Panc1 (cell line): Measurements from ENCODE around the gene TTLL12. TPM values are rescaled to one million over a fixed set of nuclear protein-coding genes. Genes with fewer than 3 reads are reported as not detected.
"Not testable (repeated sequence)": the region's sequence is repeated elsewhere in the genome, so short reads cannot be mapped to it uniquely, and the experiment has no call there.

Experiments
- ATAC-seq: fragments of 200-7000 bp; cut with Tn5 transposase; 2 replicates; pipeline ENCODE4 v1.9.1; 2020; ENCODE audit warnings: mild to moderate bottlenecking, moderate library complexity
- BruUV-seq: library from RNA; stranded (reverse); fragments of 400-500 nt; replicated peaks from 2 replicates; lab custom pipeline; 2021; lab: Mats Ljungman, UMichigan
- CTCF ChIA-PET: fragments of 300-600 bp; sonication (Branson Sonifier 250); formaldehyde crosslinking; loops from one replicate; lab custom pipeline; 2022; ENCODE audit warnings: antibody characterized with exemption; lab: Charles Lee
- POLR2A ChIA-PET: fragments of 300-600 bp; sonication (Branson Sonifier 250); formaldehyde crosslinking; loops from one replicate; lab custom pipeline; 2022; ENCODE audit warnings: antibody characterized with exemption; lab: Charles Lee
- DNase-seq: peaks from one replicate; pipeline ENCODE4 v3.0.0-alpha.2; 2010; ENCODE audit warnings: low read depth, low spot score
- H3K27ac ChIP-seq: 2 replicates; pipeline ENCODE4 v1.5.1; 2011; ENCODE audit warnings: mild to moderate bottlenecking, low read length, inconsistent platforms
- H3K27me3 ChIP-seq: fragments of 200-500 bp; sonication (Bioruptor generic); 2 replicates; pipeline ENCODE4 v1.6.0; 2014; ENCODE audit warnings: low read length, inconsistent platforms; ENCODE audit not compliant: control insufficient read depth, insufficient read depth
- H3K36me3 ChIP-seq: fragments of 200-500 bp; sonication (Bioruptor generic); 2 replicates; pipeline ENCODE4 v1.5.1; 2014; ENCODE audit warnings: inconsistent platforms, mild to moderate bottlenecking, low read length, moderate library complexity; ENCODE audit not compliant: control insufficient read depth, insufficient read depth
- H3K4me1 ChIP-seq: 2 replicates; pipeline ENCODE4 v1.5.1; 2011; ENCODE audit warnings: inconsistent platforms, mild to moderate bottlenecking, low read length, moderate library complexity; ENCODE audit not compliant: control insufficient read depth, insufficient read depth
- H3K4me3 ChIP-seq, 2 experiments: 2 replicates each; pipeline ENCODE4 v1.5.1; 2011 to 2012; ENCODE audit warnings: low read depth in 2 of 2, low read length in 2 of 2, mild to moderate bottlenecking in 2 of 2, inconsistent platforms in 1 of 2, moderate library complexity in 1 of 2
- H3K9me3 ChIP-seq: fragments of 200-500 bp; sonication (Bioruptor generic); 2 replicates; pipeline ENCODE4 v1.5.1; 2014; ENCODE audit warnings: low read depth, mild to moderate bottlenecking, inconsistent platforms, low read length, moderate library complexity; ENCODE audit not compliant: control insufficient read depth, insufficient read depth
- POLR2AphosphoS5 ChIP-seq: IDR thresholded peaks from 2 replicates; pipeline ENCODE4 v1.6.1; 2012; ENCODE audit warnings: mild to moderate bottlenecking, low read depth, low read length, moderate library complexity
- SIN3A ChIP-seq: IDR thresholded peaks from 2 replicates; pipeline ENCODE4 v1.6.1; 2012; ENCODE audit warnings: low read depth, mild to moderate bottlenecking, low read length, moderate library complexity, borderline replicate concordance; ENCODE audit not compliant: insufficient read depth
- TCF7L2 ChIP-seq: IDR thresholded peaks from 2 replicates; pipeline ENCODE4 v1.6.1; 2011; ENCODE audit warnings: mild to moderate bottlenecking, low read depth, low read length, inconsistent platforms
- in situ Hi-C: cut with HindIII; loops from 2 replicates; pipeline ENCODE4 v1.10.0; 2016; ENCODE audit warnings: low sequenced_read_pairs, low pct_unique_long_range_greater_than_20kb
- intact Hi-C: fragments of 100-400 bp; cut with micrococcal nuclease; formaldehyde crosslinking; loops from one replicate; pipeline ENCODE4 v1.10.0; 2022; ENCODE audit not compliant: unreplicated experiment
- total RNA-seq: library from RNA; stranded (reverse); gene quantifications from one replicate; pipeline ENCODE4 v1.2.1, GENCODE V29; 2021; ENCODE audit not compliant: unreplicated experiment
- TF ChIP-seq, protein P1 (sequence below): fragments of 450-650 bp; IDR thresholded peaks from 2 replicates; pipeline ENCODE4 v1.5.1; 2017; ENCODE audit warnings: mild to moderate bottlenecking
- TF ChIP-seq, protein P2 (sequence below), 2 experiments: IDR thresholded peaks; 2 replicates each; pipeline ENCODE4 v1.6.1; 2011 to 2012; ENCODE audit warnings: low read depth in 2 of 2, control low read depth in 1 of 2, low read length in 1 of 2, mild to moderate bottlenecking in 1 of 2, moderate library complexity in 1 of 2; ENCODE audit not compliant: insufficient read depth in 1 of 2

Gene TTLL12
- total RNA-seq, 1 experiment from 2014 or later, result 26.3 TPM

GRCh38 chr22:43147821-43148220 is 39.1 kb downstream of the TTLL12 start:
- no peak overlapping the region for H3K27ac ChIP-seq
- intact Hi-C loops (no loop called here), in situ Hi-C loops (no loop called here)
- H3K4me3 ChIP-seq, result no peak overlapping the region
- ChIA-PET CTCF (interaction anchor here (0.7 kb wide), 1 partner anchor 763 kb away, joined by 7 read pairs; no protein-coding TSS in a partner anchor), POLR2A (no interaction called here)
- no peaks in the 10 kb centered on the region for H3K27me3 ChIP-seq
- H3K4me1 ChIP-seq, result no peaks in the 10 kb centered on the region
- no peaks in the 10 kb centered on the region for H3K9me3 ChIP-seq
- ATAC-seq (no peak), DNase-seq (no peak)
- no peaks in the 10 kb centered on the region; the same call in 1 of the 2 replicates for H3K36me3 ChIP-seq
- no peak for TF ChIP-seq TCF7L2
- TF ChIP-seq POLR2AphosphoS5, result no peak
- TF ChIP-seq, protein P1, sequence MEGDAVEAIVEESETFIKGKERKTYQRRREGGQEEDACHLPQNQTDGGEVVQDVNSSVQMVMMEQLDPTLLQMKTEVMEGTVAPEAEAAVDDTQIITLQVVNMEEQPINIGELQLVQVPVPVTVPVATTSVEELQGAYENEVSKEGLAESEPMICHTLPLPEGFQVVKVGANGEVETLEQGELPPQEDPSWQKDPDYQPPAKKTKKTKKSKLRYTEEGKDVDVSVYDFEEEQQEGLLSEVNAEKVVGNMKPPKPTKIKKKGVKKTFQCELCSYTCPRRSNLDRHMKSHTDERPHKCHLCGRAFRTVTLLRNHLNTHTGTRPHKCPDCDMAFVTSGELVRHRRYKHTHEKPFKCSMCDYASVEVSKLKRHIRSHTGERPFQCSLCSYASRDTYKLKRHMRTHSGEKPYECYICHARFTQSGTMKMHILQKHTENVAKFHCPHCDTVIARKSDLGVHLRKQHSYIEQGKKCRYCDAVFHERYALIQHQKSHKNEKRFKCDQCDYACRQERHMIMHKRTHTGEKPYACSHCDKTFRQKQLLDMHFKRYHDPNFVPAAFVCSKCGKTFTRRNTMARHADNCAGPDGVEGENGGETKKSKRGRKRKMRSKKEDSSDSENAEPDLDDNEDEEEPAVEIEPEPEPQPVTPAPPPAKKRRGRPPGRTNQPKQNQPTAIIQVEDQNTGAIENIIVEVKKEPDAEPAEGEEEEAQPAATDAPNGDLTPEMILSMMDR, result no peak
- TF ChIP-seq SIN3A, result no peak
- TF ChIP-seq, protein P2, sequence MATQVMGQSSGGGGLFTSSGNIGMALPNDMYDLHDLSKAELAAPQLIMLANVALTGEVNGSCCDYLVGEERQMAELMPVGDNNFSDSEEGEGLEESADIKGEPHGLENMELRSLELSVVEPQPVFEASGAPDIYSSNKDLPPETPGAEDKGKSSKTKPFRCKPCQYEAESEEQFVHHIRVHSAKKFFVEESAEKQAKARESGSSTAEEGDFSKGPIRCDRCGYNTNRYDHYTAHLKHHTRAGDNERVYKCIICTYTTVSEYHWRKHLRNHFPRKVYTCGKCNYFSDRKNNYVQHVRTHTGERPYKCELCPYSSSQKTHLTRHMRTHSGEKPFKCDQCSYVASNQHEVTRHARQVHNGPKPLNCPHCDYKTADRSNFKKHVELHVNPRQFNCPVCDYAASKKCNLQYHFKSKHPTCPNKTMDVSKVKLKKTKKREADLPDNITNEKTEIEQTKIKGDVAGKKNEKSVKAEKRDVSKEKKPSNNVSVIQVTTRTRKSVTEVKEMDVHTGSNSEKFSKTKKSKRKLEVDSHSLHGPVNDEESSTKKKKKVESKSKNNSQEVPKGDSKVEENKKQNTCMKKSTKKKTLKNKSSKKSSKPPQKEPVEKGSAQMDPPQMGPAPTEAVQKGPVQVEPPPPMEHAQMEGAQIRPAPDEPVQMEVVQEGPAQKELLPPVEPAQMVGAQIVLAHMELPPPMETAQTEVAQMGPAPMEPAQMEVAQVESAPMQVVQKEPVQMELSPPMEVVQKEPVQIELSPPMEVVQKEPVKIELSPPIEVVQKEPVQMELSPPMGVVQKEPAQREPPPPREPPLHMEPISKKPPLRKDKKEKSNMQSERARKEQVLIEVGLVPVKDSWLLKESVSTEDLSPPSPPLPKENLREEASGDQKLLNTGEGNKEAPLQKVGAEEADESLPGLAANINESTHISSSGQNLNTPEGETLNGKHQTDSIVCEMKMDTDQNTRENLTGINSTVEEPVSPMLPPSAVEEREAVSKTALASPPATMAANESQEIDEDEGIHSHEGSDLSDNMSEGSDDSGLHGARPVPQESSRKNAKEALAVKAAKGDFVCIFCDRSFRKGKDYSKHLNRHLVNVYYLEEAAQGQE (IDR thresholded peaks at IDR 0.05; ENCODE audit: insufficient read depth in 1 of 2, low read depth in 2 of 2, low read length in 1 of 2), result no peak
- no TSS peak for BruUV-seq

DNA sequence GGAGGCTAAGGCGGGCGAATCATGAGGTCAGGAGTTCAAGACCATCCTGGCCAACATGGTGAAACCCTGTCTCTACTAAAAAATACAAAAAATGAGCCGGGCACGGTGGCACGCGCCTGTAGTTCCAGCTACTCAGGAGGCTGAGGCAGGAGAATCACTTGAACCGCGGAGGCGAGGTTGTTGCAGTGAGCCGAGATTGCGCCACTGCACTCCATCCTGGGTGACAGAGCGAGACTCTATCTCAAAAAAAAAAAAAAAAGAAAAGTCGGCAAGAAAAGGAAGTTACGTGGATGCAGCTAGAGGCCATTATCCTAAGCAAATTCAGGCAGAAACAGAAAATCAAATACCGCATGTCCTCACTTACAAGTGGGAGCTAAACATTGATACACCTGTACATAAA is 40.6 kb downstream of the TTLL12 start:
- BruUV-seq, ATAC-seq, H3K4me1 ChIP-seq, CTCF ChIA-PET, H3K27me3 ChIP-seq, H3K36me3 ChIP-seq, H3K9me3 ChIP-seq, POLR2A ChIA-PET, intact Hi-C loops, H3K4me3 ChIP-seq, DNase-seq, H3K27ac ChIP-seq, in situ Hi-C loops: not testable (repeated sequence)

- CTCF ChIA-PET, result interaction anchor here (0.7 kb wide), 1 partner anchor 801 kb away, joined by 3 read pairs; no protein-coding TSS in a partner anchor
Measured at GRCh38 chr22:43145371-43145770, 41.6 kb downstream of the TTLL12 start.

More at GRCh38 chr22:43145371-43145770, 41.6 kb downstream of the TTLL12 start:
- H3K9me3 ChIP-seq, H3K36me3 ChIP-seq, BruUV-seq, H3K27me3 ChIP-seq, in situ Hi-C loops, H3K4me1 ChIP-seq, ATAC-seq, intact Hi-C loops, H3K4me3 ChIP-seq, H3K27ac ChIP-seq, DNase-seq: not testable (repeated sequence)
- POLR2A ChIA-PET, result interaction anchor here (0.6 kb wide), 1 partner anchor 34 kb away, joined by 4 read pairs; no protein-coding TSS in a partner anchor
